A549 (cell line): Measurements from ENCODE around the gene DQX1.

ENCODE experiments used
- FOSL2 ChIP-seq, 2 experiments: fragments of 450-650 bp in 1 of 2; fragments of >200 bp in 1 of 2; sonication (Bioruptor Twin) in 1 of 2; formaldehyde crosslinking; IDR thresholded peaks; 2 replicates each; pipeline versions ENCODE4 v1.5.0 to v1.6.1; 2016 to 2020; ENCODE audit warnings: mild to moderate bottlenecking in 1 of 2, moderate library complexity in 1 of 2
- NFE2L2 ChIP-seq: fragments of 150-350 bp; conservative IDR thresholded peaks from 2 replicates; pipeline ENCODE4 v1.6.1; 2014; ENCODE audit warnings: low read length
- TF ChIP-seq, protein P1 (sequence below): fragments of 200-600 bp; sonication (generic); IDR thresholded peaks from 2 replicates; pipeline ENCODE4 v1.6.1; 2016; ENCODE audit warnings: antibody characterized with exemption, mild to moderate bottlenecking, moderate library complexity
- TF ChIP-seq, protein P2 (sequence below): fragments of >200 bp; sonication (Bioruptor Twin); formaldehyde crosslinking; IDR thresholded peaks from 3 replicates; pipeline ENCODE4 v1.5.1; 2016

DNA sequence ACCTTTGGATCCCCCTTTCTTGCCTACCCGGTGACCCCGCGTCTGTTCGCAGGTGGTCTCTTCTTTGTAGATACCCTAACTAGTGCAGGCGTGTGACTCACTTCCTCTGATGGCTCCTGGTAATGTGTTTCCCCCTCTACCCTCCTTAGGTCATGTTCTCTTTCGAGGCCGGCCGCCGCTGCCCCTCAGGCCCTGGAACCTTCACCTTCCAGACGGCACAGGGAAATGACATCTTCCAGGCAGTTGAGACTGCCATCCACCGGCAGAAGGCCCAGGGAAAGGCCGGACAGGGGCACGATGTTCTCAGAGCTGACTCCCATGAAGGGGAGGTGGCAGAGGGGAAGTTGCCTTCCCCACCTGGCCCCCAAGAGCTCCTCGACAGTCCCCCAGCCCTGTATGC is 30.1 kb upstream of the DQX1 start:
- TF ChIP-seq, protein P1, sequence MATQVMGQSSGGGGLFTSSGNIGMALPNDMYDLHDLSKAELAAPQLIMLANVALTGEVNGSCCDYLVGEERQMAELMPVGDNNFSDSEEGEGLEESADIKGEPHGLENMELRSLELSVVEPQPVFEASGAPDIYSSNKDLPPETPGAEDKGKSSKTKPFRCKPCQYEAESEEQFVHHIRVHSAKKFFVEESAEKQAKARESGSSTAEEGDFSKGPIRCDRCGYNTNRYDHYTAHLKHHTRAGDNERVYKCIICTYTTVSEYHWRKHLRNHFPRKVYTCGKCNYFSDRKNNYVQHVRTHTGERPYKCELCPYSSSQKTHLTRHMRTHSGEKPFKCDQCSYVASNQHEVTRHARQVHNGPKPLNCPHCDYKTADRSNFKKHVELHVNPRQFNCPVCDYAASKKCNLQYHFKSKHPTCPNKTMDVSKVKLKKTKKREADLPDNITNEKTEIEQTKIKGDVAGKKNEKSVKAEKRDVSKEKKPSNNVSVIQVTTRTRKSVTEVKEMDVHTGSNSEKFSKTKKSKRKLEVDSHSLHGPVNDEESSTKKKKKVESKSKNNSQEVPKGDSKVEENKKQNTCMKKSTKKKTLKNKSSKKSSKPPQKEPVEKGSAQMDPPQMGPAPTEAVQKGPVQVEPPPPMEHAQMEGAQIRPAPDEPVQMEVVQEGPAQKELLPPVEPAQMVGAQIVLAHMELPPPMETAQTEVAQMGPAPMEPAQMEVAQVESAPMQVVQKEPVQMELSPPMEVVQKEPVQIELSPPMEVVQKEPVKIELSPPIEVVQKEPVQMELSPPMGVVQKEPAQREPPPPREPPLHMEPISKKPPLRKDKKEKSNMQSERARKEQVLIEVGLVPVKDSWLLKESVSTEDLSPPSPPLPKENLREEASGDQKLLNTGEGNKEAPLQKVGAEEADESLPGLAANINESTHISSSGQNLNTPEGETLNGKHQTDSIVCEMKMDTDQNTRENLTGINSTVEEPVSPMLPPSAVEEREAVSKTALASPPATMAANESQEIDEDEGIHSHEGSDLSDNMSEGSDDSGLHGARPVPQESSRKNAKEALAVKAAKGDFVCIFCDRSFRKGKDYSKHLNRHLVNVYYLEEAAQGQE: no peak
- TF ChIP-seq, protein P2, sequence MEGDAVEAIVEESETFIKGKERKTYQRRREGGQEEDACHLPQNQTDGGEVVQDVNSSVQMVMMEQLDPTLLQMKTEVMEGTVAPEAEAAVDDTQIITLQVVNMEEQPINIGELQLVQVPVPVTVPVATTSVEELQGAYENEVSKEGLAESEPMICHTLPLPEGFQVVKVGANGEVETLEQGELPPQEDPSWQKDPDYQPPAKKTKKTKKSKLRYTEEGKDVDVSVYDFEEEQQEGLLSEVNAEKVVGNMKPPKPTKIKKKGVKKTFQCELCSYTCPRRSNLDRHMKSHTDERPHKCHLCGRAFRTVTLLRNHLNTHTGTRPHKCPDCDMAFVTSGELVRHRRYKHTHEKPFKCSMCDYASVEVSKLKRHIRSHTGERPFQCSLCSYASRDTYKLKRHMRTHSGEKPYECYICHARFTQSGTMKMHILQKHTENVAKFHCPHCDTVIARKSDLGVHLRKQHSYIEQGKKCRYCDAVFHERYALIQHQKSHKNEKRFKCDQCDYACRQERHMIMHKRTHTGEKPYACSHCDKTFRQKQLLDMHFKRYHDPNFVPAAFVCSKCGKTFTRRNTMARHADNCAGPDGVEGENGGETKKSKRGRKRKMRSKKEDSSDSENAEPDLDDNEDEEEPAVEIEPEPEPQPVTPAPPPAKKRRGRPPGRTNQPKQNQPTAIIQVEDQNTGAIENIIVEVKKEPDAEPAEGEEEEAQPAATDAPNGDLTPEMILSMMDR: no peak
- TF ChIP-seq FOSL2 (IDR thresholded peaks at IDR 0.05) (no peak), FOSL2 (CRISPR knock-in tag; IDR thresholded peaks at IDR 0.05) (no peak), NFE2L2 (no peak)
